Upper lobe of right lung (tissue), 1 donor: ENCODE results near the gene LYPD5. TPM values are rescaled to one million over a fixed set of nuclear protein-coding genes. Genes with fewer than 3 reads are reported as not detected.

ENCODE experiments used
- ATAC-seq: fragments of 200-7000 bp; cut with Tn5 transposase; one replicate; pipeline ENCODE4 v1.9.1; 2020; ENCODE audit warnings: mild to moderate bottlenecking, moderate library complexity
- DNase-seq: peaks from one replicate; pipeline ENCODE4 v3.0.0-alpha.2; 2020
- H3K27ac ChIP-seq: fragments of 200-600 bp; one replicate; pipeline ENCODE4 v1.8.0; 2022
- H3K27me3 ChIP-seq: fragments of 200-600 bp; one replicate; pipeline ENCODE4 v1.8.0; 2022; ENCODE audit warnings: mild to moderate bottlenecking
- H3K36me3 ChIP-seq: fragments of 200-600 bp; one replicate; pipeline ENCODE4 v1.8.0; 2022
- H3K4me1 ChIP-seq: fragments of 200-600 bp; one replicate; pipeline ENCODE4 v1.8.0; 2022
- H3K4me3 ChIP-seq: fragments of 200-600 bp; one replicate; pipeline ENCODE4 v1.8.0; 2022; ENCODE audit warnings: mild to moderate bottlenecking
- H3K9me3 ChIP-seq: fragments of 200-600 bp; one replicate; pipeline ENCODE4 v1.8.0; 2022
- intact Hi-C: fragments of 100-400 bp; cut with DNase I; formaldehyde crosslinking; loops from one replicate; pipeline ENCODE4 v1.11.0; 2022
- total RNA-seq: library from RNA; stranded (reverse); fragmentation: NEBNext Ultra II Directional; extraction: Animal tissue kit (Norgen Biotek cat#: 25700); gene quantifications from one replicate; pipeline ENCODE4 v1.2.1, GENCODE V29; 2021
- TF ChIP-seq, protein P1 (sequence below): fragments of 200-600 bp; IDR thresholded peaks from one replicate; pipeline ENCODE4 v1.8.0; 2022; ENCODE audit warnings: antibody characterized with exemption
- donor health status: DM: no; HTN: yes; CAD: no; lungs with severe emphysema.

LYPD5 gene
- total RNA-seq, 1 donor from 2014 or later, result 3.6 TPM

DNA sequence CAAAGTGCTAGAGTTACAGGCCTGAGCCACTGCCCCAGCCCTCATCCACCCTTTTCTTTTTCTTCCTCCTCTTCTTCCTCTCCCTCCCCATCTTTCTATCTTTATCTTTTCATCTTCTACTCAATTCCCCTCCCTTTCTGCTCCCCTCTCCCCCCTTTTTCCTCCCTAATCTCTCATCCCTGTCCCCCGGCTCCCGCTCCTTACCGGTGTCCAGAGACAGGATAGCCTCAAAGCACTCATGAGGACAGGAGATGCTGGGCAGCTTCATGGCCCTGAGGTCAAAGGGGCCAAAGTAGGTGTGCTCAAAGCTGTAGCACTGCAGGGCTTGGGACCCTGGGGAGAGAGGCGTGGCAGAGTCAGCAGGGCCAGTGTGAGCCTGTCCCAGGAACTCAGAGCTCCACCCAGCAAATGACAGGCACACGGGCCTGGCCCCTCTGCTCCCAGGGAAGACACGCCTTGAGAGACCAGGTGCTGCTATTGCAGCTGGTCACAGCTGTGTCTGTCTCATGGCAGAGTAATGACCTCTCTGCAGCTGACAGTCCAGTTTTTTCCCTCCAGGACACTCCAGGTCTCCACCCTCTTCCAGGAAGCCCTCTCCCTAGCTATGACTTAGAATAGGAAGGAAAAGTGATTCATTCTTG, 2.6 kb downstream of the LYPD5 start:
- Histone ChIP-seq H3K27me3 (no peaks in the 10 kb centered on the region), H3K27ac (no peak overlapping the region), H3K9me3 (no peaks in the 10 kb centered on the region), H3K4me3 (peak overlapping the region; percentile 57), H3K36me3 (no peaks in the 10 kb centered on the region), H3K4me1 (peaks cover 8% of the 10 kb centered on the region)
- intact Hi-C loops, result no loop called here
- TF ChIP-seq, protein P1, sequence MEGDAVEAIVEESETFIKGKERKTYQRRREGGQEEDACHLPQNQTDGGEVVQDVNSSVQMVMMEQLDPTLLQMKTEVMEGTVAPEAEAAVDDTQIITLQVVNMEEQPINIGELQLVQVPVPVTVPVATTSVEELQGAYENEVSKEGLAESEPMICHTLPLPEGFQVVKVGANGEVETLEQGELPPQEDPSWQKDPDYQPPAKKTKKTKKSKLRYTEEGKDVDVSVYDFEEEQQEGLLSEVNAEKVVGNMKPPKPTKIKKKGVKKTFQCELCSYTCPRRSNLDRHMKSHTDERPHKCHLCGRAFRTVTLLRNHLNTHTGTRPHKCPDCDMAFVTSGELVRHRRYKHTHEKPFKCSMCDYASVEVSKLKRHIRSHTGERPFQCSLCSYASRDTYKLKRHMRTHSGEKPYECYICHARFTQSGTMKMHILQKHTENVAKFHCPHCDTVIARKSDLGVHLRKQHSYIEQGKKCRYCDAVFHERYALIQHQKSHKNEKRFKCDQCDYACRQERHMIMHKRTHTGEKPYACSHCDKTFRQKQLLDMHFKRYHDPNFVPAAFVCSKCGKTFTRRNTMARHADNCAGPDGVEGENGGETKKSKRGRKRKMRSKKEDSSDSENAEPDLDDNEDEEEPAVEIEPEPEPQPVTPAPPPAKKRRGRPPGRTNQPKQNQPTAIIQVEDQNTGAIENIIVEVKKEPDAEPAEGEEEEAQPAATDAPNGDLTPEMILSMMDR, result no peak
- DNase-seq (no peak), ATAC-seq (peak; percentile 15)

GRCh38 chr19:43798546-43799409, 3.5 kb downstream of the LYPD5 start:
- H3K4me1 ChIP-seq, result peaks cover 8% of the 10 kb centered on the region
- no peaks in the 10 kb centered on the region for H3K36me3 ChIP-seq
- H3K9me3 ChIP-seq, result no peaks in the 10 kb centered on the region
- intact Hi-C loops, result no loop called here
- TF ChIP-seq, protein P1, result no peak
- ATAC-seq (peak; percentile 85), DNase-seq (peak; percentile 78)
- H3K4me3 ChIP-seq, result peak overlapping the region; percentile 57
- H3K27ac ChIP-seq, result no peak overlapping the region
- H3K27me3 ChIP-seq, result peaks cover 2% of the 10 kb centered on the region

GRCh38 chr19:43798026-43798545, 4.2 kb downstream of the LYPD5 start:
- Histone ChIP-seq H3K4me1 (peaks cover 8% of the 10 kb centered on the region), H3K27me3 (peaks cover 4% of the 10 kb centered on the region), H3K4me3 (peak overlapping the region; percentile 57), H3K27ac (no peak overlapping the region), H3K36me3 (no peaks in the 10 kb centered on the region), H3K9me3 (no peaks in the 10 kb centered on the region)
- intact Hi-C loops, result no loop called here
- no peak for DNase-seq
- TF ChIP-seq, protein P1, result no peak
- no peak for ATAC-seq

DNA sequence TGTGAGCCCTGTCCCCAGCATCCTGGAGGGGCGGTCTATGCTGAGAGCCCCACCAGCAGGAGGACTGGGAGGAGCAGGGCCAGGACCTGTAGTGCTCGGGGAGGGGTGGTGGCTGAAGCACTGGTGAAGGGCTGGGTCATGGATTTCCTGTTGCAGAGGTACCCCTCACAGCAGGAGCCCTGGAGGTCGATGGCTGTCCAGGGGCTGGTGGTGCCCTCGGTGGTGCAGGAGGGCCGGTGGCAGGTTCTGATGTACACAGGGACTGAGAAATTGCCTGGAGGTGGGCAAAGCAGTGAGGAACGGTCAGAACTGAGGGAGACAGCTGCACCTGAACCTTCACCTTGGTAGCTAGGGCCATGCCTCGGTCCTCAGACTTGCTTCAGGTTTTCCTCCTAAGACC, 4.7 kb downstream of the LYPD5 start:
- H3K9me3 ChIP-seq, result no peaks in the 10 kb centered on the region
- TF ChIP-seq, protein P1, result no peak
- DNase-seq, result no peak
- no peak for ATAC-seq
- H3K4me3 ChIP-seq, result no peak overlapping the region
- intact Hi-C loops, result no loop called here
- peaks cover 4% of the 10 kb centered on the region for H3K27me3 ChIP-seq
- H3K27ac ChIP-seq, result no peak overlapping the region
- no peaks in the 10 kb centered on the region for H3K36me3 ChIP-seq
- H3K4me1 ChIP-seq, result peaks cover 8% of the 10 kb centered on the region

DNA sequence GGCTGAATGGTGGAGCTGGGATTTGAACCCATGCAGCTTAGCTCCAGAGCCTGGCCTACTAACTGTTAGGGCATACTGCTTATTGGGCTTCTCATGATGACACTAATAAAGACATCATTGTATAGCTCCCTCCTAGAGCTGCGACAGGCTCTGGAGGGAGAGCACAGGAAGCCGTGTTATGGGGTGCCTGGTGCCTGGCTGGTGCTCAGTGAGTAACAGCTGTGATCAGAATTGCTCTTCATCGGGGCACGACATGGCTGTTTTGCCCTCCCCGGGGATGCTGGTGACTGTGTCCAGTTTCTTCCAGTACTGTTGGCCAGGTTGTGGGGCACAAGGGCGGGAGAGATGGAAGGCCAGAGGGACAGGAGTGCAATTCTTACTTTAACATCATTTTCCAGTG, 5.1 kb downstream of the LYPD5 start:
- ATAC-seq, result no peak
- TF ChIP-seq, protein P1, result no peak
- no peak overlapping the region for H3K27ac ChIP-seq
- H3K9me3 ChIP-seq, result no peaks in the 10 kb centered on the region
- no peak overlapping the region for H3K4me3 ChIP-seq
- intact Hi-C loops, result no loop called here
- H3K27me3 ChIP-seq, result peaks cover 4% of the 10 kb centered on the region
- no peak for DNase-seq
- peaks cover 8% of the 10 kb centered on the region for H3K4me1 ChIP-seq
- no peaks in the 10 kb centered on the region for H3K36me3 ChIP-seq
